ENCODE results near the gene CTH.

DNA sequence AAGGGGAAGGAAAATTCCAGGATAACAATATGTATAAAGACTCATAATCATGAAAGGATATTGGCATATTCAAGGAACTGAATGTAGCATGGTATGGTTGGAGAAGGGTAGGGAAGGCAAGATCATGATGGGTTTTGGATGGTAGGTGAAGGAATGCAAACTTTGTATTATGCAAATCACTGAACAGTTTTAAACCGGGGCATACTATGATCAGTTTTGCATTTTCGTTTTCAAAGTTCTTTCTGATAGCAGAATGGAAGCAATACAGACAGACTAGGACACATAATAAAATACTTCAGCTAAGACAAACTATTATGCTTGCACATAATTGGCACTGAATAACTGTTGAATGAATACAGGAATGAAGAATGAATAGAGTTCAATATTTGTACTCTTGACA, 14.5 kb upstream of the CTH start:
- TF ChIP-seq, protein P1, sequence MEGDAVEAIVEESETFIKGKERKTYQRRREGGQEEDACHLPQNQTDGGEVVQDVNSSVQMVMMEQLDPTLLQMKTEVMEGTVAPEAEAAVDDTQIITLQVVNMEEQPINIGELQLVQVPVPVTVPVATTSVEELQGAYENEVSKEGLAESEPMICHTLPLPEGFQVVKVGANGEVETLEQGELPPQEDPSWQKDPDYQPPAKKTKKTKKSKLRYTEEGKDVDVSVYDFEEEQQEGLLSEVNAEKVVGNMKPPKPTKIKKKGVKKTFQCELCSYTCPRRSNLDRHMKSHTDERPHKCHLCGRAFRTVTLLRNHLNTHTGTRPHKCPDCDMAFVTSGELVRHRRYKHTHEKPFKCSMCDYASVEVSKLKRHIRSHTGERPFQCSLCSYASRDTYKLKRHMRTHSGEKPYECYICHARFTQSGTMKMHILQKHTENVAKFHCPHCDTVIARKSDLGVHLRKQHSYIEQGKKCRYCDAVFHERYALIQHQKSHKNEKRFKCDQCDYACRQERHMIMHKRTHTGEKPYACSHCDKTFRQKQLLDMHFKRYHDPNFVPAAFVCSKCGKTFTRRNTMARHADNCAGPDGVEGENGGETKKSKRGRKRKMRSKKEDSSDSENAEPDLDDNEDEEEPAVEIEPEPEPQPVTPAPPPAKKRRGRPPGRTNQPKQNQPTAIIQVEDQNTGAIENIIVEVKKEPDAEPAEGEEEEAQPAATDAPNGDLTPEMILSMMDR (conservative IDR thresholded peaks at IDR 0.05 in 1 of 2, IDR thresholded peaks at IDR 0.05 in 1 of 2; ENCODE audit: extremely low read depth in 1 of 2, insufficient read depth in 1 of 2, low read depth in 1 of 2, low read length in 2 of 2), result no peak
- no peak for TF ChIP-seq EZH2 (IDR thresholded peaks at IDR 0.05; ENCODE audit: borderline replicate concordance, low read length)

Measured in mammary epithelial cell (primary cell).